ENCODE results near the gene SRSF5.
"Not testable (repeated sequence)": the region's sequence is repeated elsewhere in the genome, so short reads cannot be mapped to it uniquely, and the experiment has no call there.

SRSF5 gene

DNA sequence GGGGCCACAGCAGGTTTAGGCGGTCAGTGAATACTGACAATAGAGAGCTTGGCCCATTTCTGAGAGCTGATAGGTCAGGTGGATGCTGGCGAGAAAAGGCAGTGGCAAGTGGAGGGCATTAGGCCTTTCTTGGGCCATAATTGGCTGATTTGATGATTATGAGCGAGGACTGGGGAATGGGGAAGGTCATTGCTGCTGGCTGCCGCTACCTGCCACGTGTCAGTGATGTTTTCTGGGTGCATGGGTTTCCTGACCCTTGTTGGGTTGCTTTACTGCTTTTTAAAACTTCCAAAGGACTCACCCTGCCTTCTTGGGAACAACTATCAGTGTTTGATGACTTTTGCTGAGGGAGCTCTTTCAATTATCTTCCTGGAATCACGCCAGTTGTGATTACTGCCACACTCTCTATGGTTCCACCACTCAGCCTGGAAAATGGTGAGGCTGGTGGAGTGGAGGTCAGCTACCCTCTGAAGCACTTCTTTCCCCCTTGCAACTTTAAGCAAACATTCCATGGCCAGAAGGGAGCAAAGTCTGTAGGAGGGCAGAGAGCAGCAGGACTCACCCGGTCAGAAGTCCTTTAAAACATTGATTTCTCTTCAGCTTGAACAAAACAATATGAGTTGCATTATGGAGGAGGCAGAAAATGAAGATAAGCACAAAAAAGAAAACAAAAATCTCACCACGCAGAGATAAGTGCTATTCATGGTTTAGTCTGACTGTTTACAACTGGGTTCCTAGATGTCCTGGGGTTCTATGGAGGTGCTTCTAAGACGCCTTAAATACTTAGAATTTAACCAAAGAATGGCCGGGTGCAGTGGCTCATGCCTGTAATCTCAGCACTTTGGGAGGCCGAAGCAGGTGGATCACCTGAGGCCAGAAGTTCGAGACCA lies 42.2 kb downstream of the SRSF5 start:
- H2AK5ac ChIP-seq (ENCODE audit: low read length) = no peak overlapping the region
- H3K4me1 ChIP-seq (ENCODE audit: control insufficient read depth, low read depth, low read length) = no peaks in the 10 kb centered on the region
- no peak overlapping the region for H4K5ac ChIP-seq (ENCODE audit: low read length)
- H3K4ac ChIP-seq (ENCODE audit: low read depth, low read length) = no peak overlapping the region
- H2BK120ac ChIP-seq (ENCODE audit: low read depth, low read length) = no peak overlapping the region
- H3K18ac ChIP-seq (ENCODE audit: low read length) = no peak overlapping the region
- no peak overlapping the region for H3K56ac ChIP-seq (ENCODE audit: low read length)
- no peaks in the 10 kb centered on the region for H3K79me1 ChIP-seq (ENCODE audit: low read length)
- H2BK15ac ChIP-seq (replicated peaks; ENCODE audit: low read depth) = no peak overlapping the region
- H2BK5ac ChIP-seq (ENCODE audit: low read length) = no peak overlapping the region
- no peak overlapping the region for H3K4me3 ChIP-seq (ENCODE audit: low read length)
- H3K9ac ChIP-seq (ENCODE audit: low read length) = no peak overlapping the region
- no peak overlapping the region for H4K8ac ChIP-seq (ENCODE audit: low read depth, low read length)
- no peaks in the 10 kb centered on the region for H3K27me3 ChIP-seq (ENCODE audit: insufficient read depth, low read length, poor library complexity)
- no peak overlapping the region for H3K23ac ChIP-seq (ENCODE audit: low read length)
- no peaks in the 10 kb centered on the region for H3K36me3 ChIP-seq (ENCODE audit: control insufficient read depth, insufficient read depth, low read length)
- DNase-seq = no peak
- no peaks in the 10 kb centered on the region for H3K79me2 ChIP-seq (ENCODE audit: control insufficient read depth, insufficient read depth, low read length)
- WGBS (ENCODE audit: extremely low coverage, insufficient coverage, low lambda C conversion rate) = no CpG with 5 or more reads among the region's 12 CpGs
- no peak overlapping the region for H3K27ac ChIP-seq (ENCODE audit: low read depth, low read length)
- H3K4me2 ChIP-seq (ENCODE audit: low read length) = no peak overlapping the region

DNA sequence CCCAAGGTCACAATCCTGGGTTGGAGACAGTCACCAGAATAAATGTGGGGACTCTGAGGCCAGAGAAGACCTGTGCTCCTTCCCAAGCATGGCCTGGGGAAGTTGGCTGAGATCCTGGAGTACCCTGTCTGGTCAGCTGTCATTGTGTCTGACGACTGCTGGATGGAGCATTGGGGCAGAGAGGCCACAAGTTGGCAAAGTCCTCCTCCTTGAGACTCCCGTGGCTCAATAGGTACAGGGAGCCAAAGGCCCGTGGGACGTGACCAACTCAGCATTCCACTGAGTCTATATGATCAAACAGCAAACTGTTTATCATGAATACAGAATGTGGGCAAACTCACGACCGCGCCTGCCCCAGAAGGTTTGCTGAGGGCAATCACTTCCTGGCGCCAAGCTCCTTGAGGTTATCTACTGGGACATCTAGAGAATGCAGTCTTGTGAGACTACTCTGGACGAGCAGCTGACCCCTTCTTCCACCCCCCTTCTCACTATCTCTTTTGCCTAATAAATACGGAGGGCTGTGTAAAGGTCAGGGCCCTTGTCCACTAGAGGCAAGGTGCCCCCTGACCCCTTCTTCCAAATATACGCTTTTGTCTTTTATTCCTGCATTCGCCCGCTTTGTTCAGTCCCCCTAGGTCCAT lies 44.4 kb downstream of the SRSF5 start:
- Histone ChIP-seq H2BK5ac (ENCODE audit: low read length) (no peak overlapping the region), H4K8ac (ENCODE audit: low read depth, low read length) (no peak overlapping the region), H3K9ac (ENCODE audit: low read length) (no peak overlapping the region), H2BK120ac (ENCODE audit: low read depth, low read length) (no peak overlapping the region), H2BK15ac (replicated peaks; ENCODE audit: low read depth) (no peak overlapping the region), H3K4ac (ENCODE audit: low read depth, low read length) (no peak overlapping the region), H3K79me2 (ENCODE audit: control insufficient read depth, insufficient read depth, low read length) (no peaks in the 10 kb centered on the region), H3K56ac (ENCODE audit: low read length) (no peak overlapping the region), H3K79me1 (ENCODE audit: low read length) (no peaks in the 10 kb centered on the region), H4K5ac (ENCODE audit: low read length) (no peak overlapping the region), H2AK5ac (ENCODE audit: low read length) (no peak overlapping the region), H3K4me1 (ENCODE audit: control insufficient read depth, low read depth, low read length) (no peaks in the 10 kb centered on the region), H3K23ac (ENCODE audit: low read length) (no peak overlapping the region), H3K4me2 (ENCODE audit: low read length) (no peak overlapping the region), H3K4me3 (ENCODE audit: low read length) (no peak overlapping the region), H3K36me3 (ENCODE audit: control insufficient read depth, insufficient read depth, low read length) (no peaks in the 10 kb centered on the region), H3K27ac (ENCODE audit: low read depth, low read length) (no peak overlapping the region), H3K27me3 (ENCODE audit: insufficient read depth, low read length, poor library complexity) (no peaks in the 10 kb centered on the region), H3K18ac (ENCODE audit: low read length) (no peak overlapping the region)
- WGBS (ENCODE audit: extremely low coverage, insufficient coverage, low lambda C conversion rate) = no CpG with 5 or more reads among the region's 13 CpGs
- no peak for DNase-seq

DNA sequence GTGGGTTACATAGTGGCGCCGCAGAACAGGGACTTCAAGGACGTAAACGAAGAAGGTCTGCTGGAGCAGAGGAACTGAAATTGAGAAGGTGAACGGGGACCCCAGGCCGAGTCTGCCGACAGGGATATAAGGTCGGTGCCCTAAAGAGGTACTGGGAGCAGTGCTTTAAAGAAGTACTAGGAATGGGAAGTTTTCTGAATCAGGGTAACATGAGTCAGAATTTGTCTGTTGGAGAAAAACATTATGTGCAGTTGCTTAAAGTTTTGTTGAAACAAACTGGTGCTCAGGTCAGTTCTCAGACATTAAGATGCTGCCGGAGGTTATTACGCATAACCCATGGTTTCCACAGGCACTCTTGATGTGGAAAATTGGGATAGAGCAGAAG lies 44.9 kb downstream of the SRSF5 start:
- H3K9ac ChIP-seq (ENCODE audit: low read length) = no peak overlapping the region
- no CpG with 5 or more reads among the region's 10 CpGs for WGBS (ENCODE audit: extremely low coverage, insufficient coverage, low lambda C conversion rate)

DNA sequence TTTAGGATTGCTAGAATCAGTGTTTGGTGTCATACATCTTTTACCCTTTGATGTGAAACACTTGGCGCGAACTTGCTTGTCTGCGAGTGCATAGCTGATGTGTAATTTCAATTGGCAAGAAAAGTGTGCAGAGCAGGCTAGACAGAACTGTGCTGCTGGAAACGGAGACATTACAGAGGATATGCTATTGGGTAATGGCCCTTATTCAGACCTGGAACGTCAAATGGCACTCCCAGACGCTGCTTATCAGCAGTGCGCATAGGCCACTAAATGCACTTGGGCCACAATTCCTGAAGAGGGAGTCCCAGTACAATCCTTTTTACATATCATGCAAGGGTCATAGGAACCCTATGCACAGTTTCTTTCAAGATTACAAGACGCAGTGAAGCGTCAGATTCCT lies 45.8 kb downstream of the SRSF5 start:
- Histone ChIP-seq H3K79me1 (ENCODE audit: low read length) (no peaks in the 10 kb centered on the region), H3K56ac (ENCODE audit: low read length) (no peak overlapping the region), H3K4me3 (ENCODE audit: low read length) (no peak overlapping the region), H3K36me3 (ENCODE audit: control insufficient read depth, insufficient read depth, low read length) (no peaks in the 10 kb centered on the region), H3K4me1 (ENCODE audit: control insufficient read depth, low read depth, low read length) (no peaks in the 10 kb centered on the region), H2BK120ac (ENCODE audit: low read depth, low read length) (no peak overlapping the region), H3K23ac (ENCODE audit: low read length) (no peak overlapping the region), H3K9ac (ENCODE audit: low read length) (no peak overlapping the region), H3K18ac (ENCODE audit: low read length) (no peak overlapping the region), H3K4ac (ENCODE audit: low read depth, low read length) (no peak overlapping the region), H4K5ac (ENCODE audit: low read length) (no peak overlapping the region), H2AK5ac (ENCODE audit: low read length) (no peak overlapping the region), H4K8ac (ENCODE audit: low read depth, low read length) (no peak overlapping the region), H2BK15ac (replicated peaks; ENCODE audit: low read depth) (no peak overlapping the region), H2BK5ac (ENCODE audit: low read length) (no peak overlapping the region), H3K27me3 (ENCODE audit: insufficient read depth, low read length, poor library complexity) (no peaks in the 10 kb centered on the region), H3K79me2 (ENCODE audit: control insufficient read depth, insufficient read depth, low read length) (no peaks in the 10 kb centered on the region), H3K27ac (ENCODE audit: low read depth, low read length) (no peak overlapping the region), H3K4me2 (ENCODE audit: low read length) (no peak overlapping the region)
- no CpG with 5 or more reads among the region's 9 CpGs for WGBS (ENCODE audit: extremely low coverage, insufficient coverage, low lambda C conversion rate)
- DNase-seq = no peak

More for the DNA sequence above, 44.9 kb downstream of the SRSF5 start:
- Histone ChIP-seq H3K4me2 (ENCODE audit: low read length) (no peak overlapping the region), H3K27ac (ENCODE audit: low read depth, low read length) (no peak overlapping the region), H3K4me1 (ENCODE audit: control insufficient read depth, low read depth, low read length) (no peaks in the 10 kb centered on the region), H2BK15ac (replicated peaks; ENCODE audit: low read depth) (no peak overlapping the region), H3K23ac (ENCODE audit: low read length) (no peak overlapping the region), H3K56ac (ENCODE audit: low read length) (no peak overlapping the region), H3K79me2 (ENCODE audit: control insufficient read depth, insufficient read depth, low read length) (no peaks in the 10 kb centered on the region), H2AK5ac (ENCODE audit: low read length) (no peak overlapping the region), H3K27me3 (ENCODE audit: insufficient read depth, low read length, poor library complexity) (no peaks in the 10 kb centered on the region), H3K4ac (ENCODE audit: low read depth, low read length) (no peak overlapping the region), H3K18ac (ENCODE audit: low read length) (no peak overlapping the region), H3K79me1 (ENCODE audit: low read length) (no peaks in the 10 kb centered on the region), H4K5ac (ENCODE audit: low read length) (no peak overlapping the region), H2BK120ac (ENCODE audit: low read depth, low read length) (no peak overlapping the region), H4K8ac (ENCODE audit: low read depth, low read length) (no peak overlapping the region), H2BK5ac (ENCODE audit: low read length) (no peak overlapping the region), H3K4me3 (ENCODE audit: low read length) (no peak overlapping the region), H3K36me3 (ENCODE audit: control insufficient read depth, insufficient read depth, low read length) (no peaks in the 10 kb centered on the region)
- DNase-seq = no peak

DNA sequence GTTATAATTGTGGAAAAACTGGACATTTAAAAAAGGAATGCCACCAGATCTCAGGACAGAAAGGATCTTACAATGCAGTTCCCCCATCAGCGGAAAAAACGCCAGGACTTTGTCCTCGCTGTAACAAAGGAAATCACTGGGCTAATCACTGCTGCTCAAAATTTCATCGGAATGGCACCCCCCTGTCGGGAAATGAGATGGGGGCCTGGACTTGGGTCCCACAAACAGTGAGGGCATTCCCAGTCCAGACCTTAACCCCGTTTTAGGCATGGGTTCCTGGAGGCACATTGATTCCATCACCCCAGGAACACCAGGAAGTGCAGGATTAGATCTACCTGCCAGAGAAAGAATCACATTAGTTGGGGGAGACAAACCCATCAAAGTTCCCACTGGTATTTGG lies 46.4 kb downstream of the SRSF5 start:
- H3K18ac ChIP-seq (ENCODE audit: low read length); H2AK5ac ChIP-seq (ENCODE audit: low read length); H3K4me3 ChIP-seq (ENCODE audit: low read length); H3K27ac ChIP-seq (ENCODE audit: low read depth, low read length); H3K4me1 ChIP-seq (ENCODE audit: control insufficient read depth, low read depth, low read length); DNase-seq; H3K4ac ChIP-seq (ENCODE audit: low read depth, low read length); H2BK5ac ChIP-seq (ENCODE audit: low read length); H3K79me1 ChIP-seq (ENCODE audit: low read length); H3K36me3 ChIP-seq (ENCODE audit: control insufficient read depth, insufficient read depth, low read length); H2BK120ac ChIP-seq (ENCODE audit: low read depth, low read length); H3K79me2 ChIP-seq (ENCODE audit: control insufficient read depth, insufficient read depth, low read length); H3K23ac ChIP-seq (ENCODE audit: low read length); H4K8ac ChIP-seq (ENCODE audit: low read depth, low read length); H4K5ac ChIP-seq (ENCODE audit: low read length); H3K27me3 ChIP-seq (ENCODE audit: insufficient read depth, low read length, poor library complexity); H3K56ac ChIP-seq (ENCODE audit: low read length); H2BK15ac ChIP-seq (replicated peaks; ENCODE audit: low read depth); H3K4me2 ChIP-seq (ENCODE audit: low read length); H3K9ac ChIP-seq (ENCODE audit: low read length): not testable (repeated sequence)
- no CpG with 5 or more reads among the region's 6 CpGs for WGBS (ENCODE audit: extremely low coverage, insufficient coverage, low lambda C conversion rate)
